Activated gamma-delta T cell (primary cell): Measurements from ENCODE around the gene CATSPERD.

ENCODE experiments used
- DNase-seq: peaks from one replicate; lab custom pipeline; 2025; lab: John Stamatoyannopoulos, UW

CATSPERD gene

GRCh38 chr19:5827342-5827890, 107.0 kb downstream of the CATSPERD start:
- no peak for DNase-seq

GRCh38 chr19:5827891-5828660, 107.6 kb downstream of the CATSPERD start:
- DNase-seq: peak; percentile 88
